Hematopoietic multipotent progenitor cell treated with erythropoietin and hydrocortisone succinate and interleukin-3 and kit ligand, for 8 days (in vitro differentiated cells): ENCODE results near the gene UPK3BL2.
"Not testable (repeated sequence)": the region's sequence is repeated elsewhere in the genome, so short reads cannot be mapped to it uniquely, and the experiment has no call there.

Source experiments
- DNase-seq: peaks from one replicate; pipeline ENCODE4 v3.0.0-alpha.2; 2015

Gene UPK3BL2

DNA sequence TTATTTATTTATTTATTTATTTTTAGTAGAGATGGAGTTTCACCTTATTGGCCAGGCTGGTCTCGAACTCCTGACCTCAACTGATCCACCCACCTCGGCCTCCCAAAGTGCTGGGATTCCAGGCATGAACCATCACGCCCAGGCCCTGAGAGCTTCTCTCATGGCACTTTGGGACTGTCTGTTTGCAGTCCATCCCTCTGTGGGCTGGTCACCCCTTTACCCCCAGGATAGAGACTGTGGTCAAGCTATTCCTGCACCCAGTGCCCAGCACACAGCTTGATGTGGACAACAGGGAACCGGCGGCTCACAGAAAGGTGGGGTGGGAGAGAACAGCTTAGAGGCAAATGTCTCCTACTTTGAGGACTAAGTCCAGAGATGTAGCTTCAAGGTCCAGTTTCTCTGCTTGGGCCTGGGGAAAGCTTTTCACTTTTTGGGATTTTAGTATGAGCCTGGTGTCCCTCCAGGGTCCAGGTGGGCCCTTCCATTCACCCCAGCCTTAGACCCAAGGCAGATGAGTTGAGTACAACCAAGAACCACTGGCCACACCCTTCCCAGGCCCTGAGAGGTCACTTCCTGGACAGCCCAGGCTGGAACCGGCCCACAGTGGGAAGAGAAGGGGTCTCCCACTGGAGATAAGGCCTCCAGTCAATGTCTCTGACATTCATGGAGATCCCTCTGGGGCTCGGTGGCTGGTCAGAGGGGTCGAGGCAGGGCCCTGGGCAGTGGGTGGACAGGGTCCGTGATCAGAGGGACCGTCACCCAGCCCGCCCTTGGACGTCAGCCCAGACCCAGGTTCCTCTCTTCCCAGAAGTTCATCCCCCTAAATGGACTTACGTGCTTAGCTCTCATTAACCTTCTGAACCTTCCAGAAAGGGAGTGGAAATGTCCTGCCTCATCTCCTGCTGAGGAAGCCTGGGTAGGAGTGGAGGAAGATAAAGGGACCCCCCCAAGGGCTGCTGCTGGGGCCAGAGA is 15.4 kb downstream of the UPK3BL2 start:
- DNase-seq = not testable (repeated sequence)

DNA sequence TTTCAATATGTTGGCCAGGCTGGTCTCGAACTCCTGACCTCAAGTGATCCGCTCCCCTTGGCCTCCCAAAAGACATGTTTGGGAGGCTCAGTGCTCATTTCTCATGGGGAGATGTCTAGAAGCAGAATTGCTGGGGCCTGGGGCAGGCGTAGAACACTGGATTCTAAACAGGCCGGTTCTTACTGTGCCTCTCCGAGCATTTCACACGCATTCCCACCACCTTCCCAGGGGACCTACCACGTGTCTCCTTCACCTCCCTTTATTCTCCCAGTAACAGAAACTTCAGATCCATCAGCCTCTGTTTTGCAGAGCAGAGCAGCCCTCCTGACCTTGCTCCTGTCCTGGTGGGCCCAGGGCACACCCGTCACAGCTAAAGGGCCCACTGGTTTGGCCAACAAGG is 16.3 kb downstream of the UPK3BL2 start:
- DNase-seq = not testable (repeated sequence)

DNA sequence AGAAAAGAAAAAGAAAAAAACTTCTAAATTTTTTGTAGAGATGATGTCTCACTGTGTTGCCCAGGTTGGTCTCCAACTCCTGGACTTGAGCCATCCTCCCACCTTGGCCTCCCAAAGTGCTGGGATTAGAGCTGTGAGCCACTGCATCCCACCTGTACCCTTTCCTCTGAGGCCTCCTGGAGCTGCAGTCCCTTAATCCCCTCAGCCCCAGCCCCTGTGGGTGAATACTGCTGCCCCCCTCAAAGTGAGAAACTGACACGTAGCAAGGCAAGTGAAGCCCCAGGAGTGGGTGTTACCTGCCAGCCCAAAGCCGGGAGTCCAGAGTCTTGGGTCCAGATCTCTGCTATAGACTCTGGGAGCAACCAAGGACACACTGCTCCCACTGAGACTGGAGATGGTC is 18.7 kb downstream of the UPK3BL2 start:
- not testable (repeated sequence) for DNase-seq

DNA sequence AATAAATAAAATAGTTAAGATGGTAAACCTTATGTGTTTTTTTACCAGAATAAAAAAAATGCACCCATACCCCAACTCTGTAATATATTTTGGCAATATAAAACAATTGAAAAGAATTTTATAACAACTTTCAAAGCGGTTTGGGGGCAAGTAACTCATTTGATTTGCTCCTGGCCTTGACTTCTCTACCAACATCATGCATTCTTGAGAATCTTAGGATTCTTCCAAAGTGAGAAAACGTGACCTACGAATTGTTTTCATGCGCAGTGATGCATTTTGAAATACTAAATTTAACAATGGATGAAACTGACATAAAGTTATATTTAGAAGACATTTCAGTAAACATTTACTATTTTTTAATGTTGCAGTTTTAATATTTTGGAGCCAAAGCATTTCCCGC is 22.7 kb downstream of the UPK3BL2 start:
- not testable (repeated sequence) for DNase-seq

DNA sequence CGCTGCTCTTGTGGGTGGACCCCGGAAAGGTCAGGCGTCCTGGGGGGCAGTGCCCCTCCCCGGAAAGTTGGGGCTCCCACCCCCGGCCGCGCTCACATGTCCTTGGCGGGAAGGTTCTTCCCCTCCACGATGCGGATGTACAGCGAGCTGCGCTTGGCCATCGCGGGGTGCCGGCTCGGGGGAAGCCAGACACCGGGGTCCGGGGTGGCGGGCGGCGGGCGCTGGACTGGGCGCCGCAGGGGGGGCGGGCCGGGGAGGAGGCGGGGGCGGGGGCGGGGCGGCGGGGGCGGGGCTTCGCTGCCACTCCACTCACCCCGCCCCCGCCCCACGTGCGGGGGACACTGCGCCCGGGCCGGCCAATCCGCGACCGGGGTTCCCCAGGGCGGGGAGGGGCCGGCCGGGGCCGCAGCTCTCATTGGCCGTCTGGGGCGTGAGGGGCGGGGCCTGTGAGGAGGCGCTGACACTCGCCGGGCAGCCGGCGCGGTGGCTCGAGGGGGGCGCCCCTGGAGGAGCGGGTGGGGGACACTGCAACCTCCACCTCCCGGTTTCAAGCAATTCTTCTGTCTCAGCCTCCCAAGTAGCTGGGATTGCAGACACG is 25.8 kb downstream of the UPK3BL2 start, which contains the start of gene RASA4B:
Gene RASA4B (minus strand): TSS at position 228 of the 598 bp plus-strand sequence. CDS start 67 bp downstream, at position 161.
- DNase-seq = not testable (repeated sequence)

DNA sequence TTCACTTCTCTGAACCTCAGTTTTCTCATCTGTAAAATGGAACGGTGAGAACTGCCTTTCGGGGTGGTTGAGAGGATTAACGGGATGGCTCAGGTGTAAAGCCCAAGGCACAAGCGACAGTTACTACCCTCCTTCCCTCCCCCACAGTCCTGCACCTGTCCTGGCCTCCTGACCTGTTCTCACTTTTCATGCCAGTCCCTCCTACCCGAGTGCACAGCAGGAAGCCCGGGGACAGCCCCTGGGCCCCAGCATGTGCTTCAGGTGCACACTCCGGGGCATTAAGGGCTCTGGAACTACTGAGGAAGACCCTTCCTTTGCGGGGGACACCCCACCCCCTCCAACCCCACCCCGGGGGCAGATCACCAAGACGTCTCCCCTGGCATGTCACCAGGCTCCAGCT is 26.5 kb downstream of the UPK3BL2 start:
- not testable (repeated sequence) for DNase-seq

DNA sequence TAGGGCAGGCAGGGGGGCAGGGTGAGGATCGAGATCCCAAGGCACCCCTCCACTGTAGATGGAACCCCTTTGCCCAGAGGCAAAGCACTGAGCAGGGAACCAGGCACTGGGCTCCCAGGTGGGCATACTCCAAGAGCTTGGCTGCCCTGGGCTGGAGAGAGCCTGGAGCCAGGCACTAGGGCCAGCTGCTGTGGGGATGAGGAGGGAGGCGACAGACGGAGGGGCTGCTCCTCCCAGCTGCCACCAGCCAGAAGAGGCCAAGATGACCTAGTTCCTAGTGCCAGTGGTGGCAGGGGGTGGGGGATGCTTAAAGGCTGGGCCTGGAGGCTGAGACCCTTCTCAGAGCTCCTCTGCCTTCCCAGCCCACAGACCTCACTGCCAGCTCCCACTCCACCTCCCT is 27.6 kb downstream of the UPK3BL2 start:
- DNase-seq = not testable (repeated sequence)

DNA sequence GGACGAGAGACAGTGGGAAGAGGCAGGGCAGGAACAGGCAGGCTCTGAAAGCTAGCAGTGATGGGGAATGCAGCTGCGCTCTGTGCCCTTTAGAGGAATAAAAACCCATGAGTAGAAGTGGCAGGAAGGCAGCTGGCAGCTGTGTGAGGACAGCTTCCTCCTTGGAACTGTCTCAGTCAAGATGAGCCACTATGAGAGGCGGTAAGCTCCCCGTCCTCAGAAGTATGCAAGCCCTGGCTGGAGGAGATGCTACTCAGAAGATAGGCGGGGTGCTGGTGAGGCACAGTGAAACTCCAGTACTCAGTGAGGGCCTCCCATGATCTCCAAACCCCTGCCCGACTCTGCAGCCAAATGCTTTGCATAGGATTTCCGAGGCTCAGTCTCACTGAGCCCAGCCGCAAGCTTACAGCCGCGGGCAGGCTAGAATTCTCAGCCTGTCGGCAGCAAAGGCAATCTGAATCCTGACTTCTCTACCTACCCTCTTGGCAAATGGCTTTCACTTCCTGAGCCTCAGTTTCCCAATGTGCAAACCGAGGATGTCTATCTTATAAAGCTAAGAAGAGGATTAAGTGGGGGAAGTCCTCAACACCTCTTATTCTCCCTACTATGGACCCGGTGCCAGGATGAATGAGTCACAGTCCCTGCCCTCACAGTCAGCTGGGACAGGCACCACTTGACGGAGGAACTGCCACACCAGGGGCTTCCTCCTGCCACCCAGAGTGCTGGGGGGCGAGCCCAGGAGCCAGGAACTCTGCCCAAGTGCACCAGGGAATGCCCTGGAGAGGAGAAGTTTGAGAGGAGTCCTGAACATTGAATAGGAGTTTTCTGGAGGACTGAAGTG is 28.4 kb downstream of the UPK3BL2 start:
- DNase-seq = not testable (repeated sequence)

DNA sequence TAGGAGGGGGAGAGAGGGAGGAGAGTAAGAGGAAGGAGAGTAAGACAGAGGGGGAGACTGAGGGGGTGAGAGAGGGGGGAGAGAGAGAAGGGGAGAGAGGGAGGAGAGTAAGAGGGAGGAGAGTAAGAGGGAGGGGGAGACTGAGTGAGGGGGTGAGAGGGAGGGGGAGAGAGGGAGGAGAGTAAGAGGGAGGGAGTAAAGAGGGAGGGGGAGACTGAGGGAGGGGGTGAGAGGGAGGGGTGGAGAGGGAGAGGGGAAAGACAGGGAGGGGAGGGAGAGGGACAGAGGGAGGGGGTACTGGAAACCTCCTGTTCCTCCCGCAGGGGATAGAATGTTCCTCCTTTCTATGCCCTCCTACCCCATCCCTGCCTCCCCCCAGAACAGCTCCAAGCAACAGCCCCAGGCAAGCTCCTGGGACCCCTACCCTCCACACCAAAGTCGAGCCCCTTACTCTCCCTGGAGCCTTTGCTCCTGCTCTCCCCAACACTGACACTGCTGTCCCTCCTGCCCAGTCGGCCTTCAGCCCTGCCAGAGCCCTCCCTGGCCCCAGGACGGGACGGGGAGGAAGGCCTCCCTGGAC is 30.8 kb downstream of the UPK3BL2 start:
- DNase-seq = peak; percentile 3

DNA sequence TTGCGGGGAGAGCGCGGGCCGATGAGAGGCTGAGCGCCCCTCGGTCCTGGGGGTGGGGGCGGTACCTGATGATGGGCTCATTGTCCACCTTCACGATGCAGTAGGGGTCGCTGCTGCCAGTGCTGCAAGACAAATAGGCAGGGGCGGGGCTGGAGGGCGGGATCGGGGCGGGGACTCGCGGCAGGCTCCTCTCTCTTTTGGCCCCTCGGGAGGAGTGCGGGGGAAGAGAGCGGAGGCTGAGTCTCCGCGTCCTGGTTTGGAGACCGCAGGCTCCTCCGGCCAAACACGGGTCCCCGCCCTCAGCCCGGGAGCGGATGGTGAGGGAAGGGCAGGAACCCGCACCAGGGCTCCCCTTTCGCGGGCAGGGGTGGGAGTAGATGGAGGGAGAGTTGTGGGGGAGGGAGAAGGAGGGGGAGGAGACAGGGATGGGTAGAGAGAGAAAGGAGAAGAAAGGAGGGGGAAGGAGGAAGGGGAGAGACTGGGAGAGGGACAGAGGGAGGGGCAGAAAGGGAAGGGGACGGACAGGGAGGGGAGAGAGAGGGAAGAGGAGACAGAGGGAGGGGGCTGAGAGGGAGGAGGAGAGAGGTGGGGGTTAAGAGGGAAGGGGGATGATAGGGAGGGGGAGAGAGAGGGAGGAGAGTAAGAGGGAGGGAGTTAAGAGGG is 31.5 kb downstream of the UPK3BL2 start:
- not testable (repeated sequence) for DNase-seq

DNA sequence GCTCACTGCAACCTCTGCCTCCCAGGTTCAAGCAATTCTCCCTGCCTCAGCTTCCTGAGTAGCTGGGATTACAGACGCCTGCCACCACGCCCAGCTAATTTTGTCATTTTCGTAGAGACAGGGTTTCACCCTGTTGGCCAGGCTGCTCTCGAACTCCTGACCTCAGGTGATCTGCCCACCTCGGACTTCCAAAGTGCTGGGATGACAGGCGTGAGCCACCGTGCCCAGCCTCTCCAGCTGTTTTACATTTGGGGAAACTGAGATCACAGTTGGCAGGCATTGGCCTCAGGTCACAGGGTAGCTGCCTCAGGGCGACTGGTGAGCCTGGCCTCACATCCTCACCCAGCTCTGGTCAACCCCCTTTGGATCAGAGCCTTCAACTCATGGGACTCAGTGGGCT is 32.9 kb downstream of the UPK3BL2 start:
- DNase-seq = not testable (repeated sequence)

DNA sequence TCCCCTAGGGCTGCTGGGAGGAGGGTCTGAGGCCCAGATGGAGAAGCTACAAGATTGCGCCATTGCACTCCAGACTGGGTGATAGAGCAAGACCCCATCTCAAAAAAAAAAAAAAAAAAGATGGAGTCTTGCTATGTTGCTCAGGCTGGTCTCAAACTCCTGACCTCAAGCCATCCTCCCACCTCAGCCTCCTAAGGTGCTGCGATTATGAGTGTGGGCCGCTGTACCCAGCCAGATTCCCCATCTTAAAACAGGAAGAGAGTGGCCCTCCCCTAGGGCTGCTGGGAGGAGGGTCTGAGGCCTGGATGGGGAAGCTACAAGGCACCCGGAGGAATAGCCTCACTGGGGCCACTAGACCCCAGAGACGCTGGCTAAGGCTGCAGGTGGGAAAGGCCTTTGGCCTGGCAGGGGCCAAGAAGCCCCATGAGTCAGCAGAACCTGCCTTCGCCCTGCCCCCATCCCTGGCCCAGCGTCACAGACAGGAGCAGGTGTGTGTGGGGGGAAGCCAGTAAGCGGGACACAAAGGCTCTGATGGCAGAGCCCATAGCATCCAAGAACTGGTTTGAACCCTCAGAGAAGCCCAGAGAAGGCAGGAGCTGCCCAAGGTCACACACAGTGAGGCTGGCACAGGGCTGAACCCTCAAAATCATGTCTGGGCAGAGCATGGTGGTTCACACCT is 35.9 kb downstream of the UPK3BL2 start:
- not testable (repeated sequence) for DNase-seq

DNA sequence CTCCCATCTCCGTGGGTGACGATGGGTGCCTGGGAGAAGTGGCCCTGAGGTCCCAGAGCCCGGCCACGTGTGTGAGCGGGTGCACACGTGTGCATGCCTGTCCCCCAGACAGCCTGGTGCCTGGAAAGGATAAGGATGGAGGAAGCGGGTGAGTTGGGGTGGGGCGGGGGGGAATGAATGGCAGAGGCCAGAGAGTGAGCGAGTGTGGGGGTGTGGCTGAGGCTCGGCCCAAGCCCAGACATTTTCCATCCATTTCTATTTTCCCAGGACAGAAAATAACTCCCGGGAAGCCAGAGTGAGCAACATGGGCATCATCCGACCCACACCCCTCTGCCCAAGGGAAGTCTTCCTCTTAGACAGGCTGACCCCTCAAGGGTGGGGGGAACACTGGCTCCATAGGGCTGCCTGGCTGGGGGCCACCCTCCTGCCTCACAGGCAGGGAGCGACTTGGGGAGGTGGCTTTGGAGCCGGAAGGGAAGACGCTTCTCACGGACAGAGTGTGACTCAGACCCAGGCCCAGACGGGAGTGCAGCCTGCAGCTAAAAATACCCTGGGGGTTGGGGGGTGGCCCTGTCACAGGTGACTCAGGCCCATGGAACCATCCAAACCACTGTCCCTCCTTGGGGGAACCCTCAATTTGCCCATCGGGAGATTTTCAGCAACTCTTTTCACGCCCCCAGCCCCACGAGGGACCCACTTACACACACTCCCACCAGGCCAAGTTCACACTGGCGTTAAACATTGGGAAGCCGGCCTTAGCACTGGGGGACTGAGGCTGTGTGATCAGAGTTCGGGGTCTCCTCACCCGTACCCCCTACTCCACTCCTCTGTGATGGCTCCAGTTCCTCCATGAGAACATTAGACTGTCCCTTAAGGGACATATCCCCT is 38.0 kb downstream of the UPK3BL2 start:
- DNase-seq = not testable (repeated sequence)

DNA sequence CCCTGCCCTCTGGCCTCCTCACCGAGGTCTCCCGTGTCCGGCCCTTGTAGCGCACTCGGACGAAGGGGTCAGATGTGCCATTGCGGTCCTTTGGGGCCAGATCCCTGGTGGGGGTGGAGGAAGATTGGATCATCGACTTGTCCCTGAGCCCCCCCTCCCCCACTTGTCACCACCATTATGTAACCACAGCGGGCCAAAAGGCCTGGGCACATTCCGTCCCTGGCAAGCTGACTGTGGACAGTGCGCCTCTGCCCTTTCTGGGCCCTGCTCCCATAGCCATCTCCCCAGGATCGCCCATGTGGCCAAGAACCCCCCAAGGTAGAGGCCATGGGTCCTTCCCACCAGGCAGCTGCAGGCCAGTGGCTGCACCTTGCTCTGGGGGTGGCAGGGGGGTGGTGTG is 40.4 kb downstream of the UPK3BL2 start:
- not testable (repeated sequence) for DNase-seq

DNA sequence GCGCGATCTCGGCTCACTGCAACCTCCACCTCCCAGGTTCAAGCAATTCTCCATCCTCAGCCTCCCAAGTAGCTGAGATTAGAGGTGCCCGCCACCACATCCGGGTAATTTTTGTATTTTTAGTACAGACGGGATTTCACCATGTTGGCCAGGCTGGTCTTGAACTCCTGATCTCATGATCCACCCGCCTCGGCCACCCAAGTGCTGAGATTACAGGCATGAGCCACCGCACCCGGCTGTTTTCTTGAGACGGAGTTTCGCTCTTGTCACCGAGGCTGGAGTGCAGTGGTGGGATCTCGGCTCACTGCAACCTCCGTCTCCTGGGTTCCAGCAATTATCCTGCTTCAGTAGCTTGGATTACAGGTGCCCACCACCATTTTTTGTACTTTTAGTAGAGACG is 45.2 kb downstream of the UPK3BL2 start:
- DNase-seq = not testable (repeated sequence)

DNA sequence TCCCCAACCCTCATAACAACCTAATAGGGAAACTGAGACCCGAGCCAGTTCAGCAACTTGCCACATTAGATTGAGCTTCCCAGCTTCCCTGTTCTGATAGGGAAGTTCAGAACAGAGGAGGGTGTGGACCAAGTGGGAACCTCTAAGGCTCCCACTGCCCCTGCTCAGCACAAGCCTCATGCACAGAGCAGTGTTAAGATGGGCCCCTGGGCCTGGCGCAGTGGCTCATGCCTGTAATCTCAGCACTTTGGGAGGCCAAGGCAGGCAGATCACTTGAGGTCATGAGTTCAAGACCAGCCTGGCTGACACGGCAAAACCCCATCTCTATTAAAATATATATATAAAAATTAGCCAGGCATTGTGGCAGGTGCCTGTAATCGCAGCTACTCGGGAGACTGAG is 46.2 kb downstream of the UPK3BL2 start:
- DNase-seq = not testable (repeated sequence)

DNA sequence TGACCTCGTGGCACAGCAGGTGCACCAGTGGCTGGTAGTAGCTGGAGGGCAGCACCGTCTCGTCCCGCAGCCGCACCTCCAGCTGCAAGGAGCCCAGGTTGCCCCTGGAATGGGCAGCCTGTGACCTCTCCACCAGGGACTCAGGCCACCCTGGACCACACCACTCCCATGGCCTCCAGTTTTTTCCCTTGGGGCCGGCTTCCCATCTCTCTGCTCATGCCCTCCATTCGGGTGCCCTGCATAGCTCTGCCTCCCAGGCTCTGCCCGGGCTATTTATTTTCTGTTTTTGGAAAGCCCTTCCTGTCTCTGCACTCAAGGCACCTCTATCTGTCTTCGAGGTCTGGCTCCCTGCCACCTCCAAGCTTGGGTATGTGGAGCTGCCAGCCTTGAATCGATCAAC is 46.6 kb downstream of the UPK3BL2 start:
- not testable (repeated sequence) for DNase-seq

DNA sequence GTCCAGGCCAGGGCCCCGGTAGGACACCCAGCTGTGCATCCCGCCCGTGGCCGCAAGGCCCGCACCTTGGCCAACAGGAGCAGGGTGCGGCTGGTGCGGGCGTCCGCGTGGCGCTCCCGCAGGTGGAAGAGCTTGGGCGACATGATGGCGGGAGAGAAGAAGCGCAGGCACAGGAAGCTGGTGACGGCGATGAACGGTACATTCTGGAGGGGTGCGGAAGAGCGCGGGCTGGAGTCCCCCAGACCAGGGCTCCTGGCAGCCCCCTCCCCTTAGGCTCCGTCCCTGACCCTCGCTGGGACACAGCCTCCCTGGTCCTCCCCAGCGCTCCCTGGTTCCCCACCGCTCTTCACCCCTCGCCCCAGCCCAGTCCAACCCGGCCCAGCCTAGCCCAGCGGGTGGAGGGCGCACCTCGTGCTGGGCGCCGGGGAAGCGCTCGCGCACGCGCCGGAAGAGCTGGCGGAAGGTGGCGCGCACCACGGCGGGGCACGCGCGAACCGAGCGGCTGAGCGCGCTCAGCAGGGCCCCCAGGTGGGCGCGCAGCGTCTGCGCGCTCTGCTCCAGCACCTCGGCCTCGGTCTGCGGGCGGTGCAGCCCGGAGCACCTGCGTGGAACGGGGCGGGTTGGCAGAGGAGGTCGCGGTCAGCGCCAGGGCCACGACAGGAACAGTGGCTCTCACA is 48.9 kb downstream of the UPK3BL2 start:
- not testable (repeated sequence) for DNase-seq

DNA sequence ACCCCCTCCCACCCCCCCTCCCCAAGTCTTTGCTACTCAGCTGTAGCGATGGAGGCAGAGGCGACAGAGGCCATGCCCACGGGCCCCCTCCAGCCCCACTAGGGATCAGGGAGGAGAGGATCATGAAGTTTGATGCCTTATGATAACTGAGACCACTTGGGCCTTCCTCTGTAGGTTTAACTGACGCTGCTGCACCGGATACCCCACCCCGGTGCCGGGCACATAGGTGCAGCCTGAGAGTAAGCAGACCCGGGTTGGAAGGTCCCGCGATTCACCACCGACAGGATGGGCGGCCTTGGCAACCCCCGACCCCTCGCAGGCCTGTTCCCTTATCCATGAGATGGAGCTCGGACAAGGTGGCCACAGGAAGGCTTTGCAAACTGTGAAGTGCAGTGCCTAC is 49.5 kb downstream of the UPK3BL2 start:
- not testable (repeated sequence) for DNase-seq
